HG03159 (cell line): ENCODE data around the gene RANGAP1.

Experiments
- ATAC-seq: cut with Tn5 transposase; IDR thresholded peaks from one replicate; pipeline ENCODE4 v1.9.1; 2021; ENCODE audit warnings: mild to moderate bottlenecking, moderate library complexity; ENCODE audit not compliant: unreplicated experiment

Gene RANGAP1, protein sequence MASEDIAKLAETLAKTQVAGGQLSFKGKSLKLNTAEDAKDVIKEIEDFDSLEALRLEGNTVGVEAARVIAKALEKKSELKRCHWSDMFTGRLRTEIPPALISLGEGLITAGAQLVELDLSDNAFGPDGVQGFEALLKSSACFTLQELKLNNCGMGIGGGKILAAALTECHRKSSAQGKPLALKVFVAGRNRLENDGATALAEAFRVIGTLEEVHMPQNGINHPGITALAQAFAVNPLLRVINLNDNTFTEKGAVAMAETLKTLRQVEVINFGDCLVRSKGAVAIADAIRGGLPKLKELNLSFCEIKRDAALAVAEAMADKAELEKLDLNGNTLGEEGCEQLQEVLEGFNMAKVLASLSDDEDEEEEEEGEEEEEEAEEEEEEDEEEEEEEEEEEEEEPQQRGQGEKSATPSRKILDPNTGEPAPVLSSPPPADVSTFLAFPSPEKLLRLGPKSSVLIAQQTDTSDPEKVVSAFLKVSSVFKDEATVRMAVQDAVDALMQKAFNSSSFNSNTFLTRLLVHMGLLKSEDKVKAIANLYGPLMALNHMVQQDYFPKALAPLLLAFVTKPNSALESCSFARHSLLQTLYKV

DNA sequence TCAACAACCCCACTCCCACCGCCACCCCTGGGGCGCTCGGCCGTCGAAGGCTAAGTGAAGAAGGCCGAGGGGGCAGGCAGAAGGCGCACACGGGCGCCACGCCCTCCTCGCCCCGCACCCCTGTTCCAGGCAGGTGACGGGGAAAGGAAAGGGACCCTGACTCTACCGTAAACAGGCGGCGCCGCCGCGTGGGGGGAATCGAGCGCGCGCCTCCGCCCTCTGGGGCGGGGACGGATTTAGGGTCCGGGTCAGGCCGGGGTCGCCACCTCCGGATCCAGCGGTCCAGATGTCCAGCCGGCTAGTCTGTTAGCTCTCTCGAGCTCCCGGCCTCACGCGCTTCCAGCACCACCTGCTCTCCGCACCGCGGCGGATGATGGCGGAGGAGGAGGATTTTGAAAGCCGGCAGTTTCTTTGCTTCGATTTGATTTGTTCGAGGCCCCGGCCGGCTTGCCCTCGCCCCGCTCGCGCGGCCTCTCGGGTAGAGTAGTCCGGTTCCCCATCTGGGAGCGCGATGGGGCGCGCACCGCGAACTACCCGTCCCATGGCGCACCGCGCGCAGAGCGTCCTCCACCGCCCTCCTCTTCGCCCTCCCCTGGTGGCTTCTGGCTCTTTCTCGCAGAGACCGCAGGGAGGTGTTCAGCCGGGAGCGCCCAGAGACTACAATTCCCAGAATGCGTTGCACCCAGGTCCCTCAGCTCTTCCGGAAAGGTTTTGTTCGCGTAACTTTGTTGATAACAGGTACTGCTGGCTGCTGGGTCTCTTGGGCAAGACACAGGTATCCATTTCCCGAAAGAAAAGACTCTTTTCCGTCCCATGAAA lies at the start of gene RANGAP1:
TSS of gene RANGAP1 (minus strand) at position 368 of the 819 bp plus-strand sequence. CDS start 5,143 bp downstream, outside the sequence.
- peak; percentile 94 for ATAC-seq

DNA sequence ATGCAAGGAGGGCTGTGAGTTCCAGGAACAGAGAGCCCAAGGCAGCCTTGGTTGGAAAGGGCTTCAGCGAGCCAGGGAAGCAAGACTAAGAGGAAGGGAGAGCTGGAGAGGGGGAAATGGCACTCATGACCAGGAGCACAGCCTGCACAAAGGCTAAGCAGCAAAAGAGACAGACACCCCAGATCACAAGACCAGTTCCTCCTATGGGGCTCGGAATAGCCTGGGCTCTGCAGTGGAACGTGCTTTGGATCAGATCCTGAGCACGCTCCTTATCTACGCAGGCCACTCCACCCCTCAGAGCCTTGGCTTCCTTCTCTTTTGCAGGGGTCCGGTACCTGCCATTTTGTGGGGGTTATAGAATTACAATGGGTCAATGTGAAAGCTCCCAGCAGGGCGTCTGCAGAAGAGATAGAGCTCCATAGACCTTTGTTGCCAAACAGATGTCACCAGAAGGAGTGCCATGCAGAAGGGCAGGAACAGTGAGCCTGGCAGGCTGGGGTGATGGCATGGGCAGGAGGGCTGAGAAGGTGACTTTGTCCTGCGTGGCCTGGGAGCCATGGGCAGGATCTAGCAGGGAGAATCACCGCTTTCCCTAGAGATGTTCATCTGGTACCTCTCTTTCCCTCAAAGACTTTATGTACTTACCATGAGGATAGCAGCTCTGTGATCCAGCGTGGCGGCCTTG lies 49.1 kb upstream of the RANGAP1 start:
- ATAC-seq: no peak

DNA sequence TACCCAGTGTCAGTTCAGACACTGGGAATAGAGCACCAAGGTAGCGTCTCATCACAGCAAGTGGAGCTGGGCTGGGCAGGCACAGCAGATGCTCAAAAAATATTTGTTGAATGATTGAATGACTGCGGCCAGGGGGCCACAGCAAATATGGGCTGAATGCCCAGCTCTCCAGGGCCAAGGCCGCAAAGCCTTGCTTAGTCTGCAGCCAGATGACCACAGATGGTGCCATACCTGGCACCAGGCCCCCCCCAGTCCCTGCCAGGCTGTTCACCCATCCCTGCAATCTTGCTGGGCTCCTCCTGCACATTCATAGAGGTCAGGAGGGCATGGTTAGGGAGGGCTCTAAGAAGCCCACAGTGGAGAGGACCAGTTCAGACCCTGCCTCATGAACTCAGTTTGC lies 48.2 kb upstream of the RANGAP1 start:
- ATAC-seq: no peak

DNA sequence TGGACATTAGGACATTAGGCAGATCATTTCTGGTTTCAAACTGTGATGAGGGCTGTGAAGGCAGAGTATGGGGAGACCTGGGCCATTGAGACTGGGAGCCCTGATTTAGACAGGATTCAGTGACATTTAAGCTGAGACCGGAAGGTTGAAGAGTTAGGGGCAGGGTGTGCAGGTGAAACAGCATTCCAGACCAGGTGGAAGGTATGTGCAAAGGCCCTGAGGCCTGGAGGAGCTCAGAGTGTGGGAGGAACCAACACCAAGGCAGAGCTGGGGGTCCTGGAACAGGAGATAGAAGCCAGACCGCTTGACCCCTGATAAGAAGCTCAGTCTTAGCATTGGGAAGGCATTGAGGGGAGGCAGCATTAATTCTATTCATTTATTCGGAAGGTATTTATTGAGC lies 47.8 kb upstream of the RANGAP1 start:
- ATAC-seq: no peak

GRCh38 chr22:41332217-41332939 lies 46.4 kb upstream of the RANGAP1 start:
- ATAC-seq: no peak

- no peak for ATAC-seq
These were observed 44.2 kb upstream of the RANGAP1 start for GRCh38 chr22:41330169-41330568.

- ATAC-seq: no peak
These were observed 41.1 kb upstream of the RANGAP1 start for GRCh38 chr22:41327124-41327523.

- no peak for ATAC-seq
These were observed 39.0 kb upstream of the RANGAP1 start for GRCh38 chr22:41324821-41325528.

DNA sequence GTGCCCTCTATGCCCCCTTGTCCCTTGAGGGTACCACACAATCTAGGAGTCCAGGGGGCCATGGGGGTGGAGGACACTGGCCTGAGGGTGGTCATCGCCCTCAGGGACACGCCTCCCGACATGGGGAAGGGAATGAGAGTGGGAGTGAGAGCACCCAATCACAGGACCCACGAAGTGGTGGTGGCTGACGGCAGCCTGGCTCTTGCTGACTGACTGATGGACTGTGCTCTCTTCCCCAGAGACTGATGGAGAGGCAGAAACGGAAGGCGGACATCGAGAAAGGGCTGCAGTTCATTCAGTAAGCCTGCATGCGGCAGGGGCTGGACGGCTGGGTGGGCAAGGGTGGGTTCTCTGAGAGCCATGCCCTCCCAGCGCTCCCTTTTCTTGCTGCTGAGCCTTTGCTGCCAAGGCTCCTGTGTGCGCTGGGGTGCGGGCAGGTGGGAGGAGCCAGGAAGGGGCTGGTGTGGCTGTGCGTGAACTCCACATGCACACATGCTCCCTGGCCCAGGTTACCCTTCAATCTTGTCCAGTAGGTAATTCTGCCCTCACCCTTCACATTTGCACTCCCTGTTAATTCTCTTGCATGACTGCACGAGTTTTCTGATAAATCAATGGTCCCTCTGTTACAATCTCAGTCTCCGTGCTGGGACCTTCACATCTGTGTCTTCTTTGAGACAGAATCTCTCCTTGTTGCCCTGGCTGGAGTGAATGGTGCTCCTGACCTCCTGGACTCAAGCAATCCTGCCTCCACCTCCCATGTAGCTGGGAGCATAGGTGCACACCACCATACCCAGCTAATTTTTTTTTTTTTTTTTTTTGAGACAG lies 34.6 kb upstream of the RANGAP1 start:
- no peak for ATAC-seq

DNA sequence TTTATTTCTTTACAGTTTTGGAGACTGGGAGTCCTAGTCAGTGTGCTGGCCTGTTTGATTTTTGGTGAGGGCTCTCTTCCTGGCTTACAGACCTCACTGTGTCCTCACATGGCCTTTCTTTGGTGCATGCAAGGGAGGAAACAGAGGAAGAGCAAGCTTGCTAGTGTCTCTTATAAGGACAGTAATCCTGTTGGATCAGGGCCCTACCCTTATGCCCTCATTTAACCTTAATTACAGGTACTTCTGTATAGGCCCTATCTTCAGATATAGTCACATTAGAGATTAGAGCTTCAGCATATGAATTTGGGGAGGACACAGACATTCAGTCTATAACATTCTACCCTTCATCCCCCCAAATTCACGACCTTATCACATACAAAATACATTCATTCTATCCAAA lies 29.6 kb upstream of the RANGAP1 start:
- no peak for ATAC-seq

GRCh38 chr22:41314821-41315220 lies 28.8 kb upstream of the RANGAP1 start:
- ATAC-seq: no peak

- ATAC-seq: no peak
These were observed 25.5 kb upstream of the RANGAP1 start for GRCh38 chr22:41311487-41311886.

GRCh38 chr22:41310336-41310735 lies 24.3 kb upstream of the RANGAP1 start:
- no peak for ATAC-seq

- no peak for ATAC-seq
These were observed 22.6 kb upstream of the RANGAP1 start for GRCh38 chr22:41308544-41308947.

- no peak for ATAC-seq
These were observed 22.1 kb upstream of the RANGAP1 start for GRCh38 chr22:41308054-41308453.

DNA sequence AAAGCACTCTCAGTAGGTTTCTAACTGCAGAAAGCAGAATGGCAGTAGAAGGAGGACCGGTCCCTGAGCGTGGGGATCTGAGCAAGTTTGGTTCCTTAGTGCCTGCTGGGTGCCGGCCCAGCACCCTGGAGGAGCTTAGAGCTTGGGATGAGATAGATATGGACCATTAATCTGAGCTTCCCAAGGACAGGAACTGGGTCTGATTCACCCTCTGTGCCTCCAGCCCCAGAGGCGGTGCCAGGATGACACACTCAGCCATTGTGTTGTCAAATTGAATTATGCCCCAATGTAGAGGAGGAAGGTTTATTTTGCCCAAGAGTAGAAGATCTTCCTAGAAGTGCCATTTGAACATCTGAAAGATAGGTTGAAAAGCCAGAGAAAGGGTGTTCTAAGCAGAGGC lies 19.7 kb upstream of the RANGAP1 start:
- no peak for ATAC-seq

DNA sequence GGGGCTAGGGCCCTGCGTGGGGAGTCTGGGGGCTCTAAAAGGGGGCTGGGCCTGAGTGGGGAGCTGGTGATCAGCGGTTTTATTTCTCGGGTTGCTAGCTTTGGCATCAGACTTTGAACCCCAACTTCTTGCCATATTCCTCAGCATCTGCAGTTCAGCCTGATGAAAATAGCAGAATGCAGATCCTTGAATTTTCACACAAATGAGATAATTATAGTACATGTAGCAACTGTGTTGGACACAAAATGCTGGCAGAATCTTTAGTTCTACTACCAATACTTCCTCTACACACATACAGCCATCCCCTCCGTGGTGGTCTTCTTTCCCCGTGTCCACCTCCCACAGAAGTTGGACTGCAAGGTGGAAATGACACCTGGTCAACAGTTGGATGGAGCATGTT lies 16.8 kb upstream of the RANGAP1 start:
- ATAC-seq: no peak

GRCh38 chr22:41302021-41302767 lies 16.2 kb upstream of the RANGAP1 start:
- no peak for ATAC-seq
